ENCODE data around the gene CD4. TPM values are rescaled to one million over a fixed set of nuclear protein-coding genes. Genes with fewer than 3 reads are reported as not detected.

CD4 gene
- total RNA-seq, 1 donor from 2014 or later, result 0.70 TPM

DNA sequence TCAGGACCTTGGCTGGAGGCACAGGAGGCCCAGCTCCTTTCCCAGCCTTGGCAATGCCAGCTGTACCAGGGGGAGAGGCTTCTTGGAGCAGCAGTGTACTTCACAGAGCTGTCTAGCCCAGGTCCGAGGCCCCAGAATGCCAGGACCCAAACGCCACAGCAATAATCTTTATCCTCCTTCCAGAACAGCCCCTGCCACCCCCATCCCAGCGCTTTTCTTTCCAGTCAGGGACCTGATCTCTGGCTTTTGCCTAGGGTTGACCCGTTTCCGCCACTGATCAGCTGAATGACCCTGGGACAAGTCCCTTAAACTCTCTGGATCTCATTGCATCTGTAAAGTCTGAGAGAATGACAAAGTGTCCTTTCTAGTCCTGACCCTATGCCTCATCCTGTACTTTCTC, 11.9 kb upstream of the CD4 start:
- peaks cover 13% of the 10 kb centered on the region for H3K4me1 Mint-ChIP-seq (ENCODE audit: low read depth)
- DNase-seq (ENCODE audit: low spot score), result no peak
- no peaks in the 10 kb centered on the region for H3K27me3 Mint-ChIP-seq (ENCODE audit: low read depth)
- no peak overlapping the region for H3K4me3 Mint-ChIP-seq (ENCODE audit: unreplicated experiment)
- no peak overlapping the region for H3K27ac Mint-ChIP-seq (ENCODE audit: unreplicated experiment)
- H3K9me3 Mint-ChIP-seq (ENCODE audit: low read depth), result no peaks in the 10 kb centered on the region
- peaks cover 7% of the 10 kb centered on the region for H3K36me3 Mint-ChIP-seq (ENCODE audit: low read depth)
- TF ChIP-seq CTCF (IDR thresholded peaks at IDR 0.05), result no peak

GRCh38 chr12:6778217-6778573, 11.1 kb upstream of the CD4 start:
- no peak for DNase-seq (ENCODE audit: low spot score)
- Mint-ChIP-seq H3K4me3 (ENCODE audit: unreplicated experiment) (peak overlapping the region; percentile 76), H3K27ac (ENCODE audit: unreplicated experiment) (peak overlapping the region; percentile 84)

GRCh38 chr12:6778574-6779550, 10.5 kb upstream of the CD4 start:
- TF ChIP-seq CTCF (IDR thresholded peaks at IDR 0.05), result peak; percentile 98
- H3K27ac Mint-ChIP-seq (ENCODE audit: unreplicated experiment), result peak overlapping the region; percentile 84
- H3K4me3 Mint-ChIP-seq (ENCODE audit: unreplicated experiment), result peak overlapping the region; percentile 76
- H3K9me3 Mint-ChIP-seq (ENCODE audit: low read depth), result no peaks in the 10 kb centered on the region
- no peak for DNase-seq (ENCODE audit: low spot score)
- peaks cover 7% of the 10 kb centered on the region for H3K36me3 Mint-ChIP-seq (ENCODE audit: low read depth)
- peaks cover 15% of the 10 kb centered on the region for H3K4me1 Mint-ChIP-seq (ENCODE audit: low read depth)
- H3K27me3 Mint-ChIP-seq (ENCODE audit: low read depth), result no peaks in the 10 kb centered on the region

More at GRCh38 chr12:6778217-6778573, 11.1 kb upstream of the CD4 start:
- Mint-ChIP-seq H3K9me3 (ENCODE audit: low read depth) (no peaks in the 10 kb centered on the region), H3K4me1 (ENCODE audit: low read depth) (peaks cover 13% of the 10 kb centered on the region), H3K27me3 (ENCODE audit: low read depth) (no peaks in the 10 kb centered on the region), H3K36me3 (ENCODE audit: low read depth) (peaks cover 7% of the 10 kb centered on the region)
- no peak for TF ChIP-seq CTCF (IDR thresholded peaks at IDR 0.05)

DNA sequence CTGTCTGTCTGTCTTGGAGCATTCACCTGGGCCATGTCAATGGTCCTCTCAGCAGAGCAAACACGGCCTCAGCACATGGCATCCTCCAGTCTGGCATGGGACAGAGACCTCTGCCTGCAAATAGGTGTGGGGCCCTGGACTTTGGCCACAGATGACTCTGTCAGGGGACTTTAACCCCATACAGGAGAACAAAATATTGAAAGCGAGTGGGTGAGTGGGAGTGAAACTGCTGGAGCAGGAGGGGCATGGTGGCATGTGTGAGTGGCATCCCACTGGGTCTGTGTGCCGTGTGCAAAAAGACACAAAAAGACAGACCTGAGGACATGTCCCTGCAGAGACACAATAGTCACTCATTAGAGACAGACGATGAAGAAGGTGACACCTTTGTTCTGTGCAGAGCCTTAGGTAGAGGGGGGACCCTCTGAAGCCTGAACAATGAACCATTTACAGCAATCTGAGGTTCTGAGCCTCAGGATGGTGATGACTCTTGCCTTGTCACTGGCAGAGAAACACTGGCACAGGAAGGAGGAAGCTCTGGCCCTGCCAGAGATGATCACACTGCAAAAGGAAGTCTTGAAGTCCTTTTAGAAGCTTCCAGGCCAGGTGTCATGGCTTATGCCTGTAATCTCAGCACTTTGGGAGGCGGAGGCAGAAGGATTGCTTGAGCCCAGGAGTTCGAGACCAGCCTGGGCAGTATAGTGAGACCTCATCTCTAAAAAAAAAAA, 9.5 kb upstream of the CD4 start:
- peaks cover 15% of the 10 kb centered on the region for H3K4me1 Mint-ChIP-seq (ENCODE audit: low read depth)
- no peak for DNase-seq (ENCODE audit: low spot score)
- peaks cover 5% of the 10 kb centered on the region for H3K36me3 Mint-ChIP-seq (ENCODE audit: low read depth)
- no peak overlapping the region for H3K4me3 Mint-ChIP-seq (ENCODE audit: unreplicated experiment)
- TF ChIP-seq CTCF (IDR thresholded peaks at IDR 0.05), result no peak
- H3K9me3 Mint-ChIP-seq (ENCODE audit: low read depth), result no peaks in the 10 kb centered on the region
- no peak overlapping the region for H3K27ac Mint-ChIP-seq (ENCODE audit: unreplicated experiment)
- H3K27me3 Mint-ChIP-seq (ENCODE audit: low read depth), result no peaks in the 10 kb centered on the region

- no peak for TF ChIP-seq CTCF (IDR thresholded peaks at IDR 0.05)
- H3K4me3 Mint-ChIP-seq (ENCODE audit: unreplicated experiment), result no peak overlapping the region
- peaks cover 1% of the 10 kb centered on the region for H3K36me3 Mint-ChIP-seq (ENCODE audit: low read depth)
- H3K4me1 Mint-ChIP-seq (ENCODE audit: low read depth), result peaks cover 15% of the 10 kb centered on the region
- no peaks in the 10 kb centered on the region for H3K27me3 Mint-ChIP-seq (ENCODE audit: low read depth)
- H3K27ac Mint-ChIP-seq (ENCODE audit: unreplicated experiment), result no peak overlapping the region
- DNase-seq (ENCODE audit: low spot score), result no peak
- H3K9me3 Mint-ChIP-seq (ENCODE audit: low read depth), result no peaks in the 10 kb centered on the region
Observed at GRCh38 chr12:6780573-6780972, 8.8 kb upstream of the CD4 start.
